Esophagus muscularis mucosa (tissue), 4 donors: ENCODE measurements around the gene DAZAP2. TPM values are rescaled to one million over a fixed set of nuclear protein-coding genes. Genes with fewer than 3 reads are reported as not detected.
"Not testable (repeated sequence)": the region's sequence is repeated elsewhere in the genome, so short reads cannot be mapped to it uniquely, and the experiment has no call there.

Experiments
- DNase-seq: peaks from one replicate; pipeline ENCODE4 v3.0.0-alpha.2; 2017; ENCODE audit errors: extremely low spot score
- H3K27ac ChIP-seq, 4 donors: fragments of 200-600 bp; sonication (generic); replicated peaks in 1 of 4; 1 replicate in 3 of 4; 2 replicates in 1 of 4; pipeline ENCODE4 v1.5.1; 2016 to 2019; ENCODE audit warnings: mild to moderate bottlenecking in 1 of 4
- H3K27me3 ChIP-seq, 4 donors: fragments of 200-600 bp; sonication (generic); one replicate each; pipeline versions ENCODE4 v1.5.1 to v1.6.0; 2016 to 2019
- H3K36me3 ChIP-seq, 4 donors: fragments of 200-600 bp; sonication (generic); one replicate each; pipeline ENCODE4 v1.5.1; 2016 to 2019
- H3K4me1 ChIP-seq, 4 donors: fragments of 200-600 bp; sonication (generic); one replicate each; pipeline ENCODE4 v1.5.1; 2016 to 2019
- H3K4me3 ChIP-seq, 4 donors: fragments of 200-600 bp; sonication (generic); 1 replicate in 2 of 4; 2 replicates in 2 of 4; pipeline ENCODE4 v1.5.1; 2016 to 2019; ENCODE audit warnings: mild to moderate bottlenecking in 4 of 4, moderate library complexity in 1 of 4
- H3K9me3 ChIP-seq, 4 donors: fragments of 200-600 bp; sonication (generic); 1 replicate in 3 of 4; 2 replicates in 1 of 4; pipeline ENCODE4 v1.5.1; 2016 to 2019
- CTCF ChIP-seq, 3 experiments: fragments of 200-600 bp in 2 of 3; fragments of 450-650 bp in 1 of 3; sonication (generic) in 2 of 3; IDR thresholded peaks; one replicate each; pipeline ENCODE4 v1.5.1; 2017 to 2019; ENCODE audit warnings: antibody characterized with exemption in 3 of 3, mild to moderate bottlenecking in 2 of 3, moderate library complexity in 1 of 3
- EP300 ChIP-seq: sonication (generic); formaldehyde crosslinking; IDR thresholded peaks from one replicate; pipeline ENCODE4 v1.6.1; 2017; ENCODE audit warnings: antibody characterized with exemption
- POLR2A ChIP-seq: fragments of 450-650 bp; IDR thresholded peaks from one replicate; pipeline ENCODE4 v1.6.1; 2017; ENCODE audit warnings: antibody characterized with exemption, moderate library complexity, mild to moderate bottlenecking, low read depth
- POLR2AphosphoS5 ChIP-seq, 2 donors: sonication (generic); formaldehyde crosslinking; IDR thresholded peaks; one replicate each; pipeline ENCODE4 v1.6.1; 2017; ENCODE audit warnings: antibody characterized with exemption in 2 of 2
- WGBS: methylation state at CpG from one replicate; pipeline ENCODE4 v1.1.5; 2018; 5-methylcytosine and 5-hydroxymethylcytosine counted together
- intact Hi-C: fragments of 100-400 bp; cut with DNase I; formaldehyde crosslinking; loops from one replicate; pipeline ENCODE4 v1.15.1; 2023
- total RNA-seq, 4 donors: library from RNA; depleted of rRNA; stranded (reverse); fragments of >200 nt; gene quantifications; one replicate each; pipeline versions ENCODE4 v1.1.0 to v1.2.1, GENCODE V29; 2016

DAZAP2 gene
- total RNA-seq, 4 donors from 2014 or later, result 247 to 451 (median 356) TPM

- Histone ChIP-seq H3K27ac (peak within 1 kb of the TSS; percentile 97 to 100 (median 99)), H3K27me3 (no peaks in the 10 kb centered on the region), H3K4me1 (peaks cover 17 to 29% (median 25%) of the 10 kb centered on the region in 4 donors), H3K9me3 (no peaks in the 10 kb centered on the region), H3K36me3 (peaks cover 0 to 8% (median 2%) of the 10 kb centered on the region in 4 donors), H3K4me3 (peak within 1 kb of the TSS; percentile 80 to 98 (median 96))
- TF ChIP-seq CTCF (IDR thresholded peaks at IDR 0.05), result peak; percentile 49 to 83 (median 49)
- TF ChIP-seq POLR2AphosphoS5 (IDR thresholded peaks at IDR 0.05), result peak; percentile 84
- TF ChIP-seq EP300, result no peak
- WGBS, result 5% methylated on average over 12 of the region's 35 CpGs
- intact Hi-C loops, result loop anchor here (2.0 to 5.0 kb wide), 3 partner anchors 21 to 136 kb away; partner anchors contain the start of genes CSRNP2, DAZAP2 and TFCP2
- DNase-seq, result peak; percentile 93
These were observed 20.5 kb upstream of the DAZAP2 start, which contains the start of gene POU6F1 for GRCh38 chr12:51217968-51218606. Gene POU6F1, minus strand, starts transcription at chr12:51218062. Its CDS starts 11,226 bp downstream, at chr12:51206836.

GRCh38 chr12:51218607-51219161, 19.9 kb upstream of the DAZAP2 start:
- intact Hi-C loops, result loop anchor here (2.0 to 5.0 kb wide), 3 partner anchors 20 to 136 kb away; partner anchors contain the start of genes CSRNP2, DAZAP2 and TFCP2
- 70% methylated on average over 10 of the region's 10 CpGs for WGBS

GRCh38 chr12:51219322-51219721, 19.3 kb upstream of the DAZAP2 start:
- no peak for DNase-seq
- Histone ChIP-seq H3K4me3 (peak overlapping the region in 1 of 4 donors; percentile 80), H3K36me3 (peaks cover 0 to 3% (median 0%) of the 10 kb centered on the region in 4 donors), H3K27ac (peak overlapping the region in 3 of 4 donors; percentile 97 to 100 (median 99)), H3K9me3 (no peaks in the 10 kb centered on the region), H3K27me3 (no peaks in the 10 kb centered on the region), H3K4me1 (peaks cover 17 to 29% (median 25%) of the 10 kb centered on the region in 4 donors)
- whole genome bisulfite sequencing, result 81% methylated on average over 5 of the region's 5 CpGs
- intact Hi-C loops, result loop anchor here (2.0 to 5.0 kb wide), 3 partner anchors 19 to 137 kb away; partner anchors contain the start of genes CSRNP2, DAZAP2 and TFCP2
- no peak for TF ChIP-seq CTCF (IDR thresholded peaks at IDR 0.05)
- TF ChIP-seq EP300, result no peak
- no peak for TF ChIP-seq POLR2AphosphoS5 (IDR thresholded peaks at IDR 0.05)
- TF ChIP-seq POLR2A, result no peak

More at GRCh38 chr12:51218607-51219161, 19.9 kb upstream of the DAZAP2 start:
- Histone ChIP-seq H3K4me3 (peak overlapping the region; percentile 80 to 98 (median 96)), H3K9me3 (no peaks in the 10 kb centered on the region), H3K27ac (peak overlapping the region; percentile 97 to 100 (median 99)), H3K36me3 (peaks cover 0 to 6% (median under 1%) of the 10 kb centered on the region in 4 donors), H3K4me1 (peaks cover 17 to 29% (median 25%) of the 10 kb centered on the region in 4 donors), H3K27me3 (no peaks in the 10 kb centered on the region)
- no peak for TF ChIP-seq CTCF (IDR thresholded peaks at IDR 0.05)
- no peak for TF ChIP-seq EP300
- no peak for TF ChIP-seq POLR2AphosphoS5 (IDR thresholded peaks at IDR 0.05)
- TF ChIP-seq POLR2A, result no peak
- DNase-seq, result no peak

GRCh38 chr12:51219857-51220256, 18.8 kb upstream of the DAZAP2 start:
- intact Hi-C loops, result loop anchor here (2.0 to 5.0 kb wide), 3 partner anchors 19 to 138 kb away; partner anchors contain the start of genes CSRNP2, DAZAP2 and TFCP2
- H3K36me3 ChIP-seq, H3K9me3 ChIP-seq, H3K27ac ChIP-seq, H3K4me3 ChIP-seq, DNase-seq, H3K27me3 ChIP-seq: not testable (repeated sequence)
- WGBS, result 84% methylated on average over 12 of the region's 12 CpGs
- H3K4me1 ChIP-seq, result peaks cover 17 to 29% (median 25%) of the 10 kb centered on the region in 4 donors

GRCh38 chr12:51222461-51222860, 16.2 kb upstream of the DAZAP2 start:
- WGBS, result 60% methylated on average over 6 of the region's 7 CpGs
- no peak for DNase-seq
- TF ChIP-seq CTCF (IDR thresholded peaks at IDR 0.05) (no peak), EP300 (no peak), POLR2AphosphoS5 (IDR thresholded peaks at IDR 0.05) (no peak), POLR2A (no peak)
- Histone ChIP-seq H3K27ac (no peak overlapping the region), H3K36me3 (no peaks in the 10 kb centered on the region), H3K4me1 (peaks cover 10 to 17% (median 12%) of the 10 kb centered on the region in 4 donors), H3K27me3 (no peaks in the 10 kb centered on the region), H3K9me3 (no peaks in the 10 kb centered on the region), H3K4me3 (no peak overlapping the region)
- intact Hi-C loops, result no loop called here
